IPS DF 19.7 (cell line): ENCODE measurements around the gene PPP2R2D.
"Not testable (repeated sequence)": the region's sequence is repeated elsewhere in the genome, so short reads cannot be mapped to it uniquely, and the experiment has no call there.

Experiments used
- DNase-seq: peaks from one replicate; pipeline ENCODE4 v3.0.0-alpha.2; 2013; ENCODE audit warnings: low read depth, low spot score

The PPP2R2D gene

GRCh38 chr10:131908151-131908550, 7.3 kb downstream of the PPP2R2D start:
- no peak for DNase-seq

GRCh38 chr10:131909014-131909808, 8.4 kb downstream of the PPP2R2D start:
- no peak for DNase-seq

DNA sequence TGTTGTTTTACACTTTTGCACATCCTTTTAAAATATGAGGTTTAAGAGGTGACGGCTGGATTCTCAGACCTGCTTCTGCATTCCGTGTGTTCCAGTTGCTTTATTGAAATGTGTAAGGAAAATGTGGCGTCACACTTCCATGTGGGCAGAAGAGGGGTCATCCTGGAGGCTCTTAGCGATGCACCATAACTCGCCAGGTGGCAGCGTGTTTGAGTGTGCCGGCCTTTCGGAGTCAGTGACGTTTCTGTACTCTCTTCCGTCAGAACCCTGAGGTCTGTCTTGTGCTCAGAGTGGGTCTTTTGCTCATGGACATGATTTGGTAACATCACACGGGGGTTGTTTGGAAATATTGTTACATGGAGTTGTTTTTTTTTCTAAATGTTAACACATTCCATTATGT, 9.1 kb downstream of the PPP2R2D start:
- DNase-seq: no peak

DNA sequence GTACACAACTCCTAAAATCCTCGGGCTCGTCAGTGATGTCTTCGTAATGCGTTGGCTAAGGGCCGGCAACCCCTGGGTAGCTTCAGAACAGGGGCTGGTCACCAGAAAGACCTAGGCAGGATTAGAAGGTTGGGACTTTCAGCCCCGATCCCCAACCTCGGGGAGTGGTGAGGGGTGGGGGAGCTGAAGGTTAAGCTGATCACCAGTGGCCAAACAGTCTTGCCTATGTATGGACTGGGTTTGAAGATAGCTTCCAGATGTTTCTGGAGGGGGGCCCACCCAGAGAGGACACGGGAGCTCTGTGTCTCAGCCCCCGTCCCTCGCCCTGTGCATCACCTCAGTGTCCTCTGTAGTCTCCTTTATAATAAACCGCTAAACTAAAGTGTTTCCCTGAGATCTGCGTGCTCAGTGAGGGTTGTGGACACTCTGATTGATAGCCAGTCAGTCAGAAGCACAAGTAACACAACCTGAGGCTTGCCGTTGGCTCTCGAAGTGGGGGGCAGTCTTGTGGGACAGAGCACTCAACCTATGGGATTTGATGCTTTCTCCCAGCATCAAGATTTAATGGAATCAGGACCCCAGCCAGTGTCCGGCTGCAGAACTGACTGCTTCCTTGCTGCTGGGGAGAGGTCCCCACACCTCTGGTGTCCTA, 10.0 kb downstream of the PPP2R2D start:
- DNase-seq: no peak

GRCh38 chr10:131911451-131911850, 10.6 kb downstream of the PPP2R2D start:
- no peak for DNase-seq

DNA sequence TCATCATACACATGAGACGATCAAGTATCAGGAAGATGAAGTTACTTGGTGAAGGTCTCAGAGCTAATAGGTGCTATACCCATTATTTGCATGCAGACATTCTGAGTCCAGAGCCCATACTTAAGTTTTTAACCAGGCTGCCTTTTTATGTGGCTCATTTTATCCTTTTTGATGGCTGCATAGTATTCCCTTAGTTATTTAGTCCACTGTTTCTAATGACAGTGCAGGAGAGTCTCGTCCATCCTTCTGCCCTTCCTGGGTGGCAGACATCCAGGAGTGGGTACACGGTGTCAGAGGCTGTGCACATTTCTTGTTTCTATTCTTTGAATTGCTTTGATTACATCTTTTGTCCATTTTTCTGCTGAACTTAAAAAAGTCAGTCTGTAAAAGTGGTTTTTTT, 11.8 kb downstream of the PPP2R2D start:
- DNase-seq: no peak

DNA sequence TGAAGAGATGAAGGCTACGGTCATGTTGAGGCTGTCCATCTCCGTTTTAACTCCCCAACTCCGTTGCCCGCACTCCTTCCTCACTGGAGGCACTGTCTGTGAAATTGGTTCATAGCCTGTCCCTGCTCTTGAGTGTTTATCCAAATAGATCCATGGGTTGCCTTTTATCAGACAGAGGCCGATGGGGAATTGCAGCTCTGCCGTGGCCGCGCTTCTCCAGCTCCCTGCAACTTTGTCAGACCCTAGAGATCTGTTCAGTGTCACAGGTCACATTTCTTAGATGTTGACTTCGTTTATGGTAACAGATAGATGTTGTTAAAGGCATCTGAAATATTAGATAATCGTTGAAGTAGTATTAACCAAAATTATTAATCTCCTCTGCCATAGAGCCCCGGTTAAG, 14.7 kb downstream of the PPP2R2D start:
- no peak for DNase-seq

DNA sequence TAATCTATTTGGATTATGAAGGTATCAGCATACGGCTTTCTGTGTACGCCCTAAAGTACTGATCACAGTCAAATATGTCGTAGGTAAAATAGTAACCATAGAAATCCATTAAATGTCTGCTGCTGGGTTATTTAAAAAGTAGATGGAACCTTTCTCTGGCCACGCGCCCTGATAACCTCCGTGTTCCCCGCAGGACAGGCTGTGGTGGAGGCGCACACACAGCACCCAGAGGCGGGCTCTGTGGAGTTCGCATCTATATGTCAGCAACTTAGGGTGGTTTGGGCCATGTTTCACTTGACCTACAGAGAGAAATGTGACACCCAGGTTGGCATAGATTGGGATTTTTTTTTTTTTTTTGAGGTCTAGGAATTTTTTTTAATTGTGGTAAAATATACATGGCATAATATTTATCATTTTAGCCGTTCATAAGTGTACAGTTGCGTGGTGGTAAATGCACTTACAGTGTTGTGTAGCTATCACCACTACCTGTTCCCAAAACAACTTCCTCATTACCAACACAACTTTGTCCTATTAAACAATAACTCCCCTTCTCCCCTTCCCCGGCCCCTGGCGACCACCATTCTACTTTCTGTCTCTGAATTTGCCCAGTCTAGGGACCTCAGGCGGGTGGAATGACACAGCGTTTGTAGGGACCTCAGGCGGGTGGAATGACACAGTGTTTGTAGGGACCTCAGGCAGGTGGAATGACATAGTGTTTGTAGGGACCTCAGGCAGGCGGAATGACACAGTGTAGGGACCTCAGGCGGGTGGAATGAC, 15.4 kb downstream of the PPP2R2D start:
- no peak for DNase-seq

DNA sequence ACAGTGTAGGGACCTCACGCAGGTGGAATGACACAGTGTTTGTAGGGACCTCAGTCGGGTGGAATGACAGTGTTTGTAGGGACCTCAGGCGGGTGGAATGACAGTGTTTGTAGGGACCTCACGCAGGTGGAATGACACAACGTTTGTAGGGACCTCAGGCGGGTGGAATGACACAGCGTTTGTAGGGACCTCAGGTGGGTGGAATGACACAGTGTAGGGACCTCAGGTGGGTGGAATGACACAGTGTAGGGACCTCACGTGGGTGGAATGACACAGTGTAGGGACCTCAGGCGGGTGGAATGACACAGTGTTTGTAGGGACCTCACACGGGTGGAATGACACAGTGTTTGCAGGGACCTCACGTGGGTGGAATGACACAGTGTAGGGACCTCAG, 16.0 kb downstream of the PPP2R2D start:
- DNase-seq: not testable (repeated sequence)

DNA sequence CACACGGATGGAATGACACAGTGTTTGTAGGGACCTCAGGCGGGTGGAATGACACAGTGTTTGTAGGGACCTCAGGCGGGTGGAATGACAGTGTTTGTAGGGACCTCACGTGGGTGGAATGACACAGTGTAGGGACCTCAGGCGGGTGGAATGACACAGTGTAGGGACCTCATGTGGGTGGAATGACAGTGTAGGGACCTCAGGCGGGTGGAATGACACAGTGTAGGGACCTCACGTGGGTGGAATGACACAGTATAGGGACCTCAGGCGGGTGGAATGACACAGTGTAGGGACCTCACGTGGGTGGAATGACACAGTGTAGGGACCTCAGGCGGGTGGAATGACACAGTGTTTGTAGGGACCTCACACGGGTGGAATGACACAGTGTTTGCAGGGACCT, 16.7 kb downstream of the PPP2R2D start:
- DNase-seq: not testable (repeated sequence)

DNA sequence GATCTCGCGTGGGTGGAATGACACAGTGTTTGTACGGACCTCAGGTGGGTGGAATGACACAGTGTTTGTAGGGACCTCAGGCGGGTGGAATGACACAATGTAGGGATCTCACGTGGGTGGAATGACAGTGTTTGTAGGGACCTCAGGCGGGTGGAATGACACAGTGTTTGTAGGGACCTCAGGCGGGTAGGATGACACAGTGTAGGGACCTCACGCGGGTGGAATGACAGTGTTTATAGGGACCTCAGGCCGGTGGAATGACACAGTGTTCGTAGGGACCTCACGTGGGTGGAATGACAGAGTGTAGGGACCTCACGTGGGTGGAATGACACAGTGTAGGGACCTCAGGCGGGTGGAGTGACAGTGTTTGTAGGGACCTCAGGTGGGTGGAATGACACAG, 18.7 kb downstream of the PPP2R2D start:
- not testable (repeated sequence) for DNase-seq

DNA sequence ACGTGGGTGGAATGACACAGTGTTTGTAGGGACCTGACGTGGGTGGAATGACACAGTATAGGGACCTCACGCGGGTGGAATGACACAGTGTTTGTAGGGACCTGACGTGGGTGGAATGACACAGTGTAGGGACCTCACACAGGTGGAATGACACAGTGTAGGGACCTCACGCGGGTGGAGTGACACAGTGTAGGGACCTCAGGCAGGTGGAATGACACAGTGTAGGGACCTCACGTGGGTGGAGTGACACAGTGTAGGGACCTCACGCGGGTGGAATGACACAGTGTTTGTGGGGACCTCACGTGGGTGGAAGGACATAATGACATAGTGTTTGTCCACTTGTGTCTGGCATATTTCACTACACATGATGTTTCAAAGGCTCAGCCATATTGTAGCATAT, 19.3 kb downstream of the PPP2R2D start:
- DNase-seq: no peak

DNA sequence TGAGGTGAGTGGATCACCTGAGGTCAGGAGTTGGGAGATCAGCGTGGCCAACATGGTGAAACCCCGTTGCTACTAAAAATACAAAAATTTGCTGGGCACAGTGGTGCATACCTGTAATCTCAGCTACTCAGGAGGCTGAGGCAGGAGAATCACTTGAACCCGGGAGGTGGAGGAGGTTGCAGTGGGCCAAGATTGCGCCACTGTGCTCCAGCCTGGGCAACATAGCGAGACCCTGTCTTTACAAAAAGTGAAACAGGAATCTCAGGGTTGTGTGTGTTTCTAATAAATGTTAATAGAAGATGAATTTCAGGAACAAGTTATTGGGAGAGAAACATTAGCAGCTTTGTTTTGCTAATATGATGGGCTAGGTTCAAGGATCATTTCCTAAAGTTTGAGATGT, 19.9 kb downstream of the PPP2R2D start:
- no peak for DNase-seq

DNA sequence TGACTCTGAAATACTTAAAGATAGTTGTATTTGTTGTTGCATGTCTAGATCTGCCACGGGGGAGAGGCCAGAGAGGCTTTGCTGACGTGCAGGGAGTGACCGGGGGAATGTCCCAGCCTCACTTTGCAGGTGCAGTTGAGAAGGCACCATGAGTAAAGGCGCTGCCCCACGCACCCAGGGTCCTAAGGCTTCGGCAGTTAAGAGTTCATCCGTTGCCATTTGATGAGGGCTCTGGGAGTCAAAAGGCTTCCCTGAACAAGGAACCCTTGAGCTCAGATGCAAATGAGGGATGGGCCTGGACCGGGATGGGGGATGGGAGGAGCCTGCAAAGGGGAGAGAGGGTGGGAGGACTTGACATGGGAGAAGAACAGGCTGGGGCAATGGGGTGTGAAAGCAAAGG, 20.4 kb downstream of the PPP2R2D start:
- no peak for DNase-seq

GRCh38 chr10:131923038-131923756, 22.4 kb downstream of the PPP2R2D start:
- DNase-seq: no peak

GRCh38 chr10:131925011-131925649, 24.3 kb downstream of the PPP2R2D start:
- no peak for DNase-seq

- DNase-seq: no peak
Measured at GRCh38 chr10:131925716-131926115, 24.9 kb downstream of the PPP2R2D start.

- DNase-seq: no peak
Measured at GRCh38 chr10:131926253-131926652, 25.4 kb downstream of the PPP2R2D start.

DNA sequence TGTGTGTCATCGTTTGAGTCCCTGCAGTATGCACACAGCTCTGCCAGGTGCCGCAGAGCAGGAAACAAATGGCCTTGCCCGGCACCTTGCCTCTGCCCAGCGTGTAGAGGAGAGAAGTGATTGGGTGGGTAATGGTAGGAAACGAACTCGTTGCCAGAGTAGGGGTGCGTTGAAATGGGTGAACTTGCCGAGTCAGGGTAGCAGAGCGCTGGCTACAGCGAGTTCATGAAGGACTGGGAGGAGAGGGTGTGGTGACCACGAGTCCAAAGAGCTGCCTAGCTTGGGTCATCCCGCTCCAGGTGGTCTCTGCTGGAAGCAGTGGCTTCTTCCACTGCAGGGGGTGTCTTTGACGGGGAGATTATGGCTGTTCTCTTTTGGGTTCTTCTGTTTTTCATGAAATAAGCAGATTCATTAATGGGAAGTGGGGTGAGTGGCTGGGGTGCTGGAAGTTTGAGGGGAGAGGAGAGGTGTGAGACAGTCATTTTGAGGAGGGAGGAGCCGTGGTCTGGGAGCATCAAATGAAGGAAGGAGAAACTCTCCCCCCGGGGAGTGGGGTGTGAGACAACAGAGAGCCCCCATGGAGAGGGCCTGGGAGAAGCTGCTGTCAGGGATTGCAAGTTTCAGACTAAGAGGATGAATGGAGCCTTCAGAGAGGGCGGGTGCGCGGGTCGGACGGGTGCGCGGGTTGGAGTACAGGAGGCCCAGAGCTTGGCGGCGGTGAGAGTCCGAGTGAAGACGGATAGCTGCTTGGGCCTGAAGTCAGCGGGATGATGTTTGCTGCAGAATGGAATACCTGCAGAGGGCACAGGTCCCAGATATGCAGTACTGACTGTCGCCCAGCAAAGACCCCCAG, 26.2 kb downstream of the PPP2R2D start:
- DNase-seq: no peak
